IMR-90 (cell line): ENCODE data around the gene CPSF4L.

Source experiments
- BHLHE40 ChIP-seq: fragments of 150-350 bp; IDR thresholded peaks from 2 replicates; pipeline ENCODE4 v1.6.1; 2016; ENCODE audit warnings: mild to moderate bottlenecking, low read depth, low read length
- CEBPB ChIP-seq: IDR thresholded peaks from 2 replicates; pipeline ENCODE4 v1.6.1; 2012; ENCODE audit warnings: low read depth, low read length, improper control_type of control experiment
- CTCF ChIP-seq: conservative IDR thresholded peaks from 2 replicates; pipeline ENCODE4 v1.5.1; 2012; ENCODE audit warnings: mild to moderate bottlenecking, low read depth, low read length, improper control_type of control experiment
- MAFK ChIP-seq: IDR thresholded peaks from 2 replicates; pipeline ENCODE4 v1.6.1; 2012; ENCODE audit warnings: low read depth, low read length, improper control_type of control experiment
- MXI1 ChIP-seq: IDR thresholded peaks from 2 replicates; pipeline ENCODE4 v1.6.1; 2012; ENCODE audit warnings: low read depth, mild to moderate bottlenecking, low read length, moderate library complexity, borderline replicate concordance
- POLR2A ChIP-seq: IDR thresholded peaks from 2 replicates; pipeline ENCODE4 v1.6.1; 2012; ENCODE audit warnings: mild to moderate bottlenecking, low read depth, low read length
- RCOR1 ChIP-seq: IDR thresholded peaks from 2 replicates; pipeline ENCODE4 v1.6.1; 2012; ENCODE audit warnings: mild to moderate bottlenecking, low read length, improper control_type of control experiment; ENCODE audit not compliant: insufficient replicate concordance
- SMC3 ChIP-seq: fragments of 150-350 bp; IDR thresholded peaks from 2 replicates; pipeline ENCODE4 v1.6.1; 2016; ENCODE audit warnings: low read depth, mild to moderate bottlenecking, antibody characterized with exemption, low read length, moderate library complexity
- USF2 ChIP-seq: fragments of 150-350 bp; IDR thresholded peaks from 2 replicates; pipeline ENCODE4 v1.6.1; 2017; ENCODE audit warnings: mild to moderate bottlenecking, antibody characterized with exemption, low read length, low read depth

GRCh38 chr17:73285916-73286862 lies 24.5 kb upstream of the CPSF4L start:
- no peak for TF ChIP-seq POLR2A
- TF ChIP-seq CTCF: no peak
- no peak for TF ChIP-seq RCOR1
- no peak for TF ChIP-seq BHLHE40
- no peak for TF ChIP-seq MAFK
- no peak for TF ChIP-seq MXI1
- no peak for TF ChIP-seq SMC3
- no peak for TF ChIP-seq USF2
- TF ChIP-seq CEBPB: no peak
